ENCODE results near the gene LRRC4C. TPM values are rescaled to one million over a fixed set of nuclear protein-coding genes. Genes with fewer than 3 reads are reported as not detected.

LRRC4C gene
- total RNA-seq, 1 experiment from 2014 or later = not detected

- Histone ChIP-seq H3K4me2 (ENCODE audit: low read length) (no peak overlapping the region), H4K20me1 (ENCODE audit: low read length) (no peaks in the 10 kb centered on the region), H3K9me2 (replicated peaks; ENCODE audit: low read length) (no peaks in the 10 kb centered on the region), H3K9ac (ENCODE audit: low read length) (no peak overlapping the region), H3K79me2 (ENCODE audit: low read length) (no peaks in the 10 kb centered on the region), H3K4me3 (ENCODE audit: low read length) (no peak overlapping the region), H3K27ac (ENCODE audit: low read length) (no peak overlapping the region), H3K36me3 (ENCODE audit: low read depth, low read length) (no peaks in the 10 kb centered on the region), H2AFZ (ENCODE audit: low read length) (no peak overlapping the region), H3K4me1 (ENCODE audit: insufficient read depth, low read length) (no peaks in the 10 kb centered on the region), H3K27me3 (ENCODE audit: low read length) (no peaks in the 10 kb centered on the region), H3F3A (ENCODE audit: low read length, unreplicated experiment) (no peaks in the 10 kb centered on the region), H3K9me3 (ENCODE audit: low read length) (no peaks in the 10 kb centered on the region)
- no TSS peak for BruUV-seq (replicated peaks)
- CTCF ChIA-PET = no interaction called here
- POLR2A ChIA-PET (ENCODE audit: unreplicated experiment) = no interaction called here
- TF ChIP-seq CTCF (conservative IDR thresholded peaks at IDR 0.05; ENCODE audit: low read depth, low read length) = no peak
- ATAC-seq (no peak), DNase-seq (no peak)
- intact Hi-C loops (cut with micrococcal nuclease) = no loop called here
Measured at GRCh38 chr11:40160418-40160817, 1299.0 kb downstream of the LRRC4C start.

GRCh38 chr11:40149721-40150120 is 1309.7 kb downstream of the LRRC4C start:
- H3K9me2 ChIP-seq (replicated peaks; ENCODE audit: low read length) = no peaks in the 10 kb centered on the region
- no peaks in the 10 kb centered on the region for H3F3A ChIP-seq (ENCODE audit: low read length, unreplicated experiment)
- H4K20me1 ChIP-seq (ENCODE audit: low read length) = no peaks in the 10 kb centered on the region
- no peak overlapping the region for H3K4me3 ChIP-seq (ENCODE audit: low read length)
- no peak for TF ChIP-seq EZH2phosphoT487 (IDR thresholded peaks at IDR 0.05; ENCODE audit: borderline replicate concordance, low read length)
- no peak for TF ChIP-seq CTCF (conservative IDR thresholded peaks at IDR 0.05; ENCODE audit: low read depth, low read length)
- no peak for TF ChIP-seq EZH2 (IDR thresholded peaks at IDR 0.05; ENCODE audit: low read length, unreplicated experiment)
- H3K27me3 ChIP-seq (ENCODE audit: low read length) = no peaks in the 10 kb centered on the region
- H3K36me3 ChIP-seq (ENCODE audit: low read depth, low read length) = no peaks in the 10 kb centered on the region
- no peak overlapping the region for H3K27ac ChIP-seq (ENCODE audit: low read length)
- H3K9ac ChIP-seq (ENCODE audit: low read length) = no peak overlapping the region
- ChIA-PET POLR2A (ENCODE audit: unreplicated experiment) (no interaction called here), CTCF (no interaction called here)
- DNase-seq (no peak), ATAC-seq (no peak)
- no peak overlapping the region for H3K4me2 ChIP-seq (ENCODE audit: low read length)
- H3K4me1 ChIP-seq (ENCODE audit: insufficient read depth, low read length) = no peaks in the 10 kb centered on the region
- H3K9me3 ChIP-seq (ENCODE audit: low read length) = no peaks in the 10 kb centered on the region
- BruUV-seq (replicated peaks) = no TSS peak
- intact Hi-C loops (cut with micrococcal nuclease) = no loop called here
- no peak overlapping the region for H2AFZ ChIP-seq (ENCODE audit: low read length)
- H3K79me2 ChIP-seq (ENCODE audit: low read length) = no peaks in the 10 kb centered on the region

GRCh38 chr11:40140560-40140959 is 1318.9 kb downstream of the LRRC4C start:
- CTCF ChIA-PET = no interaction called here
- H3K27me3 ChIP-seq (ENCODE audit: low read length) = no peaks in the 10 kb centered on the region
- no peaks in the 10 kb centered on the region for H3K79me2 ChIP-seq (ENCODE audit: low read length)
- POLR2A ChIA-PET (ENCODE audit: unreplicated experiment) = no interaction called here
- H2AFZ ChIP-seq (ENCODE audit: low read length) = no peak overlapping the region
- H3K9me2 ChIP-seq (replicated peaks; ENCODE audit: low read length) = no peaks in the 10 kb centered on the region
- no peak for DNase-seq
- no peaks in the 10 kb centered on the region for H4K20me1 ChIP-seq (ENCODE audit: low read length)
- intact Hi-C loops (cut with micrococcal nuclease) = no loop called here
- TF ChIP-seq CTCF (conservative IDR thresholded peaks at IDR 0.05; ENCODE audit: low read depth, low read length) (no peak), EZH2phosphoT487 (IDR thresholded peaks at IDR 0.05; ENCODE audit: borderline replicate concordance, low read length) (no peak), EZH2 (IDR thresholded peaks at IDR 0.05; ENCODE audit: low read length, unreplicated experiment) (no peak)
- H3K36me3 ChIP-seq (ENCODE audit: low read depth, low read length) = no peaks in the 10 kb centered on the region
- no peak overlapping the region for H3K9ac ChIP-seq (ENCODE audit: low read length)
- H3K4me1 ChIP-seq (ENCODE audit: insufficient read depth, low read length) = no peaks in the 10 kb centered on the region
- ATAC-seq = no peak
- no peak overlapping the region for H3K27ac ChIP-seq (ENCODE audit: low read length)
- no peaks in the 10 kb centered on the region; the same call in 1 of the 2 replicates for H3K9me3 ChIP-seq (ENCODE audit: low read length)
- no peak overlapping the region for H3K4me3 ChIP-seq (ENCODE audit: low read length)
- H3K4me2 ChIP-seq (ENCODE audit: low read length) = no peak overlapping the region
- no TSS peak for BruUV-seq (replicated peaks)
- no peaks in the 10 kb centered on the region for H3F3A ChIP-seq (ENCODE audit: low read length, unreplicated experiment)
